NCI-H69 (cell line): ENCODE data around the gene LGALS12.
"Not testable (repeated sequence)": the region's sequence is repeated elsewhere in the genome, so short reads cannot be mapped to it uniquely, and the experiment has no call there.

Experiments
- DNase-seq: peaks from one replicate; lab custom pipeline; 2025; lab: John Stamatoyannopoulos, UW

Gene LGALS12

GRCh38 chr11:63532799-63533475 lies 27.1 kb downstream of the LGALS12 start:
- no peak for DNase-seq

GRCh38 chr11:63534076-63534475 lies 28.2 kb downstream of the LGALS12 start:
- no peak for DNase-seq

GRCh38 chr11:63534895-63535461 lies 29.1 kb downstream of the LGALS12 start:
- no peak for DNase-seq

GRCh38 chr11:63535734-63536133 lies 29.9 kb downstream of the LGALS12 start:
- DNase-seq: no peak

- no peak for DNase-seq
Observed at GRCh38 chr11:63536669-63537292, 30.9 kb downstream of the LGALS12 start, which contains the start of gene PLAAT4. Gene PLAAT4, plus strand, starts transcription at chr11:63536808. Its CDS starts 61 bp downstream, at chr11:63536869.

- no peak for DNase-seq
Observed at GRCh38 chr11:63537293-63538101, 31.6 kb downstream of the LGALS12 start.

GRCh38 chr11:63542506-63542905 lies 36.6 kb downstream of the LGALS12 start:
- DNase-seq: not testable (repeated sequence)

GRCh38 chr11:63543711-63544110 lies 37.8 kb downstream of the LGALS12 start:
- DNase-seq: no peak

- no peak for DNase-seq
Observed at GRCh38 chr11:63547061-63547460, 41.2 kb downstream of the LGALS12 start.

GRCh38 chr11:63548178-63548577 lies 42.3 kb downstream of the LGALS12 start:
- no peak for DNase-seq

GRCh38 chr11:63549411-63549810 lies 43.5 kb downstream of the LGALS12 start:
- no peak for DNase-seq

- not testable (repeated sequence) for DNase-seq
Observed at GRCh38 chr11:63550156-63550700, 44.3 kb downstream of the LGALS12 start.

- no peak for DNase-seq
Observed at GRCh38 chr11:63551091-63551888, 45.4 kb downstream of the LGALS12 start.

- no peak for DNase-seq
Observed at GRCh38 chr11:63551889-63552266, 46.0 kb downstream of the LGALS12 start.

GRCh38 chr11:63552921-63553320 lies 47.0 kb downstream of the LGALS12 start:
- no peak for DNase-seq

GRCh38 chr11:63553759-63554158 lies 47.9 kb downstream of the LGALS12 start:
- no peak for DNase-seq

GRCh38 chr11:63554877-63555223 lies 49.0 kb downstream of the LGALS12 start:
- DNase-seq: no peak

GRCh38 chr11:63556404-63557013 lies 50.6 kb downstream of the LGALS12 start:
- DNase-seq: no peak

GRCh38 chr11:63557570-63557969 lies 51.7 kb downstream of the LGALS12 start:
- no peak for DNase-seq

GRCh38 chr11:63558459-63559157 lies 52.7 kb downstream of the LGALS12 start:
- no peak for DNase-seq
